Activated effector memory CD4-positive, alpha-beta T cell treated with Interleukin-2 at 50 U/mL for 16 hours (primary cell): ENCODE results near the gene ZNF750.

Source experiments
- DNase-seq: peaks from one replicate; pipeline ENCODE4 v3.0.0-alpha.2; 2020

The ZNF750 gene

DNA sequence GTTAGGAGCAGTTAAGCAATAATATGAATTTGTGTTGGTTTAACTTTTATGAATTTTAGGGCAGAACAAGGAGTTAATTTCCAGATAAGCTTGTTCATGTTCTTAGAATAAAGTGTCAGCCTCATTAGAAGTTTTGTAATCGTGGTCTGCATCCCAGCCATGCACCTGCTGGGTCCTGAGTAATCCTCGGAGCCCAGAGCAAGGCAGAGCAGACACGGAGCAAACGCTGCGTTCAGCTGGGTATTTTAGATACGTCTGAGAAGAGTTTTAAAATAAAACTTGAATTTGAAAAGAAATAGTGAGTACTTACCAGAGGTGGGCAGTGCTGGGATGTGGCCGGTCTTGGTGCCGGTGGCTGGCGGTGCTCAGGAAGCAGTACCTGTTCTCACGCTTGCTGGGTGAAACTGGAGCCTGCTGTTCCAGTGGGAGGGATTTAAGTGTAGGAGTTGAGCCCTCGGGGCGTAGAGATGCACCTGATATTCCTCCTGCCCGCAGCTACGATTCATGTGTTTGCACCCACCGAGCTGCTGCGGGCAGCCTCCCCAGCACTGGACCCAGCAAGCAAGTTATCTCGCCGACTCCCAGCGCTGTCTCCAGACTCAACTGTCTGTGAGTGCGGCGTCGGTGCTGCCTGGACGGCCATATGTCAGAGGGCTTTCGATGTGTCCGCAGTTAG lies at the start of gene ZNF750:
Gene ZNF750, minus strand, starts transcription at position 406 of the 676 bp plus-strand sequence. CDS start 7,568 bp downstream, outside the sequence.
- no peak for DNase-seq

DNA sequence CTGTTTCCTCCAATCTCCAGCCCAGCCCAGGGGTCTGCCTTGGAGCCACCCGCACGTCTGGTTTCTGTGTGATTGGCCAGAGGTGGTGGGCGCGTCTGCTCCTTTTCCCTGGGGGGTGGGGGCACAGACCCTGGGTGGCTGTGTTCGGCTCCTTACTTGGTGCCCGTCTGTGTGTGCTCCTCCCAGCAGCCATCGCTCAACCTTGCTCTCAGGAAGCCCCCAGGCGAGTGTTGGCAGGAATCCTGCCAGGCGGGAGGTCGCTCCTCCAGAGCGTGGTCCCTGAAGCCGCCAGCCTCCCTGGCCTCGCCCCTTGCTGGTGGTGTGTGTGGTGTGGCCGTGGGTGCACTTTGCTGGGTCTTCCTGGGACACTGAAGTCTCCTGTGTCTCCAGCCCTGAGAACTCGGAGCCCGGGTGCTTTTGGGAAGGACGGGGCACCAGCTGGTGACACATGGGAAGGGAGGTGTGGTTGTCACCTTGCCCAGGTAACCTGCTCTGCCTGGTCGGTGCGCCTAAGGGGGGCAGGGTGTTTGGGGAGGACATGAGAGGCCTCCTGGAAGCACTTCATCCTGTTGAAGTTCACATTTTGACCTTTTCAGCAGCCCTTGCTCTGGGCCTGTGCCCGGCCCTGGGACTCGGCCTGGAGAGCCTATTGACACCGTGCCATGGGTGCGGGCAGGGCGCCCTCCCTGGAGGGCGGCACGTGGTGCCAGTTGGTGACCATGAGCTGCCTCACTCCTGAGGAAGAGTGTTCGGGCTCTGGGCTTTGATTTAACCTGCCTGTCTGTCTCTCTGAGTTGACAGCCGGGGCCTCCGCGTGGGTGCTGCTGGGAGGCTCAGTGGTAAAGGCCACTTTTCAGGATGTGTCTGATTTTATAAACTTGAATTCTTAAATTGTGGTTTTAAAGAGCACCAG lies 49.0 kb upstream of the ZNF750 start:
- DNase-seq, result no peak

DNA sequence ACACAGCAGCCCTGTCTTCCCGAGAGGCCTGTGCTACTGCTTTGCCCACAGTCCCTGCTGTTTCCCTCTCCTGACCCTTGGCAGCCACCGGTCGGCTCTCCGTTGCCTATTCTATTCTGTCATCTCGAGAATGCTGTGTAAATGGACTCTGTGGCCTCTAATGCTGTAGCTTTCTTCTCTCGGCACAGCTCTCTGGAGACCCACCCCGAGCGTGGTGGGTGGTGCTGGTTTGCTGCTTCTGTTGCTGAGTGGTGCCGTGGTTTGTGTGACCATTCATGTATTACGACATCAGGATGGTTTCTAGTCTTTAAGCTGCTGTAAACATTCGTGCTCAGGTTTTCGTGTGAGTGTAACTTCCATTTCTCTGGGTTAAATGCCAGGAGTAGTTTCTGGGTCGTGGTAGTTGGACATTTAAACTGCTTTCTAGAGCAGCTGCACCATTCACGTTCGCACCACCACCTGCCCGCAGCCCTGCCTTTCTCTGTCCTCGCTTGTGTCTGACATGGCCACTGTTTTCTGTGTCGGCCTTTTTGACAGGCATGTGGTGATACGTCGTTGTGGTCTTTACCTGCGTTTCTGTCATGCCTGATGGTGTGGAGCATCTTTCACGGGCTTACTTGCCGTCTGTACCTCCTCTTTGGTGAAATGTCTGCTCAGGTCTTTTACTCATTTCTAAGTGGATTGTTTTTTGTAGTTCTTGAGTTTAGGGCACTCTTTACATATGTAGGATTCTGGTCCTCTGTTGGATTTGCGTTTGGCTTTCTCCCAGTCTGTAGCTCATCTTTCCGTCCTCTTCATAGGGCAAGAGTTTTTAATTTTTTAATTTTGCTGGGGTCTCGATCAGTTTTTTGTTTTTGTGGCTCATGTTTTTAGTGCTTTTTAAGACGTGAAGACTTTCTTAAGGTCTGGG lies 47.7 kb upstream of the ZNF750 start:
- DNase-seq, result no peak

DNA sequence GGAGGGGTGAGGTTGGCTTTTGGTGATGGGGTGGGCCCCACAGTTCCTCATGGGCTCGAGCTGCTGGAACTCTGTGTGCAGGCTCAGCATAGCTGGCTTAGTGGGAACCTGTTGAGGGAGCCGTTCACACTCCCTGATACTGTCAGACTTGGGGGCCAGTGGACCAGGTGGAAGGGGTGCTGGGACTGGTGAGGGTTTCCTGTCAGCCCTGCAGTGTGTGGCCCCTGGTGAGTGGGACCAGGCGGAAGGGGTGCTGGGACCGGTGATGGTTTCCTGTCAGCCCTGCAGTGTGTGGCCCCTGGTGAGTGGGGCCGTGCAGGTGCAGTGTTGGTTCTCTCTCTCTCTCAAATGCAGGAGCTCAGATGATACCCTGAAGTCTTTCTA lies 45.1 kb upstream of the ZNF750 start:
- peak; percentile 29 for DNase-seq

DNA sequence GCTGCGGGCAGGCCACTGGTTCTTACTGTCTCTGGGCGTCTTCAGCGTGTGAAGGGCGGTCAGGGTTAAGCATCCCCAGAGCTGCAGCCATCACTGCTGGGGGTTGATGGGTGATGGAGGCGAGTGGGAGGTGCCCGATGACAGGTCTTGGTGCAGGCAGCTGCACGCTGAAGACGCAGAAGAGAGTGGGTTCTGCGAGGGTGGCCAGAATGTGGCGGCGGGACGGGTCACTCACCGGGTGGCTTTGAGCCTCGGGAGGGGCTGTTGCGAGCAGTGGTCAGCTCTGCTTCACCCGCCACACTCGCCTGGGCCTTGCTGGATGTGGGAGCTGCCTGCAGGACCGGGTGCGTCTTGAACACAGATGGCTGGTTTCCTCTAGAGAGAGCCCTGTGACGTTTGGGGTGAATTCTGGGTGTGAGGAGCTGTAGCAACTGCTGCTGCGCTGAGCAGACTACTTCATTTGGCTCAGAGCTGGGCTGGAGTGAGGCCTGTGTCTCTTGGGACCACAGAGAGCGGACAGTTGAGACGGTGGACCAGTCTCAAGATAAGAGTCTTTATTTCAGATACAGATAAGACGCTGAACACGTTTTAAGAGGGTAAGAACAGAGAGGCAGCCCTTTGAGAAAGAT lies 44.6 kb upstream of the ZNF750 start:
- DNase-seq, result no peak

DNA sequence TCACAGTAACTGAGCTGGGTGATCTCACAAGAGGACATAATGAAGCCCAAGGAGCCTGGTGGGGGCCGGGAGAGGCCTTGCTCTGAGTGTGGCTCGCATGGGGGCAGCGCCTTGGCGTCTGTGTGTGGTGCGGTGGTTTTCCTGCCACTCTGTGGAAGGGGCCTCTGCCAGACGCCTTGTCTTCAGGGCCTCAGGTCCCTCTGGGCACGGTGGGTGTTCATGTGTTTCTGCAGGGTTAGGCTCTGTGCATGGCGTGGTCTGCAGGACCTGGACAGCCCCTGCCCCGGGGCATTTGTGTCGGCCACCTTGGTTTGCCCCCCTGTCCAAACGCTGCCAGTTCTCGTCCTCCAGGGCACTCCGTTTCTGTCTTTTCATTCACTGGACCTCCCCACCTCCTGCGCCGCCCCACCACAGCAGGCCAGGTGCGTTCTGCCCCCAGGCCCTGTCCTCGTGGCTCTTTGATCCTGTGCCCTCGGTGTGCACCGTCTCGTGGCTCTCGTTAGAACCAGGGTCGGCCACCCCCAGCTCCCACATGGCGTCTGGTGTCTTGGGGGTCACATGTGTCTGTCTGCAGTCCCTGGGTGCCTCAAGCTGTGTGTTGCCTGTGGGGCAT lies 43.7 kb upstream of the ZNF750 start:
- DNase-seq, result no peak

DNA sequence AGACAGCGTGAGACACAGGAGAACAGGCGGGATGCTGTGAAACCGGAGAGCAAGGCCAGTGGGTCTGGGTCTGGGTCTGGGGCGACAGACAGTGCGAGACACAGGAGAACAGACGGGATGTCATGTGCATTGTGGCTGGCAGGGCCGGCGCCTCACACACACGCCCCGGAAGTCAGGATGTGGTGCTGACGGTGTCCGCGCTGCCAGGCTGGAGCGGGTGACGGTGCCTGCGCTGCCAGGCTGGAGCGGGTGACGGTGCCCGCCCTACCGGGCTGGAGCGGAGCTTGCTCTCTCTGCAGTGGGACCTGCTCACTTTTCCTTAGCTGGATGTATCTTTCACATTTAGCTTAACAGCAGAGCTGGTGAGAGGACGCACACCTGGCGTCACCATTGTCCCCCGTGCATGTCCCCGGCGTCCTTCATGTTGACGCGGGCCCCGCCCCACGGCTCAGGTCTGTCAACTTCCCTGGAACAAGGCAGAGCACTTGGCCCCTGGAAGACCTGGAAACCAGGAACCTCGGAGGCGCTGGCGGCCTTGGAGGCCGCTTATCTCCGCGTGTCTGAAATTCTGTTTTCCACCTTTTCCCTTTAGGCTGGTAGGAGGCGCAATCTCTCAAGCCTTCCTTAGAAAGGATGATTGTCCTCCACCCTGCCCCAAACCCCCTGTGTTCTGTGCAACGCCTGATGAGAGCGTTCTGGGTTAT lies 43.0 kb upstream of the ZNF750 start:
- DNase-seq, result peak; percentile 77

DNA sequence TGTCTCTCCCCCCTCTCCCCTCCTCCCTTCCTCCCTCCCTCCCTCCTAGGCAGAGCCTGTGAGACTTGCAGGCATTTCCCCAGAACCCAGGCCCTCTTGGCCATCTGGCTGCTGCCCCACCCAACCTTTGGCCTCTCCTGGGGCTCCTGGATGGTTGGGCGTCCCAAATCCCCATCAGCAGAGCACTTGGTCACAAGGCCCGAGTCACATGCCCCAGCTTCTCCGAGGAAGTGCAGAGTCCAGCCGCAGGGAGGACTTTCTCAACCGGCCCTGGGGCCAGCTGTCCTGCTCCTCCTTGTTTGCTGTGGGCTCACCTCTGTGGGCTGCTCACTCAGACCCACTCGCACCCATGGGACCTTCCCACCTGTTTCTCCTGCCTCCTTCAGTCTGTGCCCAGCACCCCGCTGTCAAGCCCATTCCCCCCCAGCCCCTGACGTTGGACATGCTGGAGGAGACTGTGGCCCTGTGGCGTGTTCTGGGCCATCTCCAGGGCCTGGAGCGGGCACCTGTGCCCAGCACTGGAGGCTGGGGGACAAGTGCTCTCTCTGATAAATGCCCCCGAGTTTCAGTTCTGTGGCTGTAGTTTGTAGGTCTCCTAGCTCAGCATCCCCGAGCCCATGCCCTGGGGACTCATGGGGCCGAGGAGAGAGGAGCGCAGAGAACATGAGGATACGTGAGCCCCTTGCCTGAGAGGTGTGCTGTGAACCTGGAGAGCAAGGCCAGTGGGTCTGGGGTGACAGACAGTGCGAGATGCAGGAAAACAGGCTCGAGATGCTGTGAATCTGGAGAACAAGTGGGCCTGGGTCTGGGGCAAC lies 42.3 kb upstream of the ZNF750 start:
- DNase-seq, result no peak

DNA sequence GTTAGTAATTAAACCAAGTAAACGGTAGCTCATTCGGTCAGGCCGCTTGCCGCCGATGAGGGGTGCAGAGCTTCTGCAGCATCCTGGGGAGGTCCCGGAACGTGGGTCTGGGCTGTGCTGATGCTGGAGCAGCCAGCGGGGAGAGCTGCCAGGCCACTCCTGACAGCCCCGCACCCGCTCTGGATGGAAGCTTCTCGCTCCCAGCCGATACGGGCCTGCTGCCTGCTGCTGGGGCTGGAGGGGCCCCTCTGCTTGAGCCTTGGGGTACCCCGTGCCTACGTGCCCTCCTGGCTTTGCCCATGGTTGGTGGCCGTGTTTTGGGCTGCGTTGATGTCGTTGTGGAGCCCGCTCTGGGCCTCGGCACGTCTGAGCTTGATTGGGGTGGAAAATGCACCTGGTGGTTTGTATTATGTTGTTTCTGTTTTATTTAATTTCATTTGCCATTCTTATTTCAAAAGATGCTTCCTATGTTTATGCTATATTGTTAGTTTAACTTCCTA lies 41.6 kb upstream of the ZNF750 start:
- no peak for DNase-seq

DNA sequence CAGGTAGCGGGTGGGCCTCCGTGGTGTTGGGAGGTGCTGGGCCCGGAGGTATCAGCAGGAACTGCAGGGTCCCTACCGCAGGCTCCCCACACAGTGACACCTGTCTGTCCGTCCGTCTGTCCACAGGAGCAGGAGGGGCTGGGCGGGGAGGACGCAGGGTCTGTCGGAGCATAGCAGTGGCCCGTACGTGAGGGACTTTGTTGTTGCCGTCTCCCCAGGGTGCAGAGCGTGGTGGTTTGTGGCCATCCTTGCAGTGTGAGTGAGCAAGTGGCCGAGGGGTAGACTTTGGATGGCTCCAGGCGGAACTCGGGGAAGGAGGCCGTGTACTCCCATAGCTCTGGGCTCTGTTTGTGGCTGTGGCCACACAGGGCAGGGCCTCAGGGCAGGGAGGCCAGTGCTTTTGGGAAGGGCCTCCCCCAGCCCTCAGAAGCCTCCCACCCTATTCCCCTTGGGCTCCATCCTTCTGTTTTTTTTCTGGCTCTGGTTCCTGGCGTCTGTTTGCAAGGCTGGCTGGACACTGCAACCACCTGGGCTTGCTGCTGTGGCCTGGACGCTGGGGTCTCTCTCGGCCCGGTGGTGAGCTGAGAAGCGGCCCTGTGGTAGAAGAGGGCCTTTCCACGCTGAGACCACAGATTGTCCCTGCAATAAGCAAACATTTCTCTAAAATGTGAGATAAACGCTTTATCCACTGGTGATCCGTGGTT lies 41.0 kb upstream of the ZNF750 start:
- DNase-seq, result no peak

DNA sequence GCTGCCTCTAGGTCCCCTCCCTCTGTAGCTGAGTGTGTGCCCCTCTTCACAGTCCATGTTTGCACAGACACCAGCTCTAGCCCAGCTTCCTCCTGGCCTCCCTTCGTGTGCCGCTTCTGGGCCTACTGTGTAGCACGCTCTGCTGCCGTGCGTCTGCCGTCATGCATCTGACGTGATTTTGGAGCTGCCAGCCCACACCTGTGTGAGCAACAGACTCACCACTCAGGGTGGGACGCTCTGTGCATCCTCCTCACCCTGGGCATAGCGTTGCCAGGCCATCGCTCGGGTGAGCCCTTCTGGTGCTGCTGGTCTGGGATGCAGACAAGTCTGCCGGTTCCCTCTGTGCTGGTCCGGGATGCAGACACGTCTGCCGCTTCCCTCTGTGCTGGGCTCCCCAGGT lies 39.4 kb upstream of the ZNF750 start:
- DNase-seq, result no peak

DNA sequence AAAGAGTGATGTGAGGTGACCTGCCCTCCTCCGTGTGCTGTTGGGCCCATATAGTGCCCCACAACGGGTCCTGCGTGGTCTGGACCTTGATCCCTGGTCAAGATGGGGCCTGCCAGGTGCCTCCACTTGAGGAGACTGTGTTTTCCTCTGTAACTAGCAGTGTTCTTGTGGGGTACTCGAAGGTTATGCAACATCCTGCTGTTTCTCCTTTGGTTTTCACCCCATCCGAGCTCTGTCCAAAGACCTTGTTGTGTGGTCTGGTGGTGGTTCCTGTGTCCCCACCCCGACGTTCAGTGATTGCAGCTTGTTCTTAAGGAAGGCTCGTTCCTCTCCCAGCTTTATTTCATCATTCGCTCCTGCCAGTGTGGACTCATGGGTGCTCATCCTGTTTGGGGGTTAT lies 38.7 kb upstream of the ZNF750 start:
- no peak for DNase-seq

DNA sequence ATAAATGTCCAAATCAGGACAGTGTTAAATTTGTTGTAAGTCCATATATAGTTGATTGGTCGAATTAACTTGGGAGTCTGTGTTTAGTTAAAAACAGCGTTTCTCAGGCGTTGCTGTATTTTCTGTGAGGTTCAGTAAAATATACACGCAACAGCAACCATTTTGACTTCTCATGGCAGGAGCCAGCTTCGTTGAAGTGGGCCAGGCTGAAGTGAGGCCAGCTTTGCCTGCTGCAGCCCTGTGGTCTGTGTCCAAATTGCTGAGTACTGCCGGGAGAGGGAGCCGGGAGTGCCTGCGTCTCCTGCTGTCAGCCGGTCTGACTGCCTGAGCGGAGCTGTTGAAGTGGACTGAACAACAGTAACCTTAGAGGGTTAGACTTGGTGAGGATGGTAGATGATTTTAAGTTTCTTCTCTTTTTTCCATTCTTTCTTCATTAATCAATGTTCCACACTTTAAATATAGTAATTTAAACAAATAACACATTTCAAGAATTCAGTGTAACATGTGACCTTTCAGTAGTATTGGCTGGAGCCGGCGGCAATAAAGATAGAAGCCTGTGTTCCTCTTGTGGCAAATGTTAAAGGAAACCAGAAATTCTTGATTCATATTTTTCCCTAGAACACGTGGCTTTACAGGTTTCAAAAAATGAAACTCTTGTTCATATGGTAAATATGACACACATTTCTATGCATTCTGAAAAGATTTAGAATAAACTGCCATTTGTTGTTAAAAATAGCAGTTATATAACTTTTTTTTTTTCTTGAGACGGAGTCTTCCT lies 37.0 kb upstream of the ZNF750 start:
- no peak for DNase-seq

DNA sequence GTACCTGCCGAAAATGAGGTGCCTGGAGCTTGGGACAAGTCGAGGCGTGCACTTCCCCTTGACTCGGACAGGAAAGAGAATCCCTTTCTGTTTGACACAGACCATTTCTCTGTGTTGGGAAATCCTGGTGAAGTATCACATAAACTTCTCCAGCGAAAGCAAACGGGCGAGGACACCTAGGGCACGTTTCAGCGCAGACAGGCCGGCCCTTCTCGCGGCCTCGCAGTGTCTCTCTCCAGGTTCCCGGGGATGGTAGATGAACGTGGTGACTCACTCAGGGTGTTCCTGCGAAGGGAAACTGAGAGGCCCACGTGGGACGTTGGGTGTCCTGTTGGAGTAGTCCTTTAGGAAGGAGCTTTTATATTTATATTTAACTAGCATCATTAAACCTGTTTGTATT lies 36.3 kb upstream of the ZNF750 start:
- DNase-seq, result no peak

DNA sequence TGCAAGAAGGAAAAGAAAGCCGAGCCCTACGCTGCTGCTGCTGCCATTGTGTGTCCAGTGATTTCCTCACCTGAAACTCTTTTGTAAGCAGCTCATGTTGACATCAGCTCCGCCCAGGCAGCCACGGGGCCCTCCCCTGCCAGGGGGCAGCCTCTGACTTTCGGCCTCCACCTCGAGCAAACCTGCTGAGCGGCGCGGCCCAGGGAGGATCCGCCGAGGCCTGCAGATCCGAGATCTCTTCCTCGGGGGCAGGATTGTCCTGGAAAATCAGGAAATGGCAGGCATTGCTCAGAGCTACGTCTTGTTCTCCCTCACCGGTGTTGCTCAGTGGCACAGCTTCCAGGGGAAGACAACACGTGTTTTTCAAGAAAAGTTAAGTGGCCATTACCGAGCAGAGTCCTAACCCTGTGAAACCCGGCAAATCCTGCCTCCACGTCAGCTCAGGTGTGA lies 35.6 kb upstream of the ZNF750 start:
- DNase-seq, result no peak

DNA sequence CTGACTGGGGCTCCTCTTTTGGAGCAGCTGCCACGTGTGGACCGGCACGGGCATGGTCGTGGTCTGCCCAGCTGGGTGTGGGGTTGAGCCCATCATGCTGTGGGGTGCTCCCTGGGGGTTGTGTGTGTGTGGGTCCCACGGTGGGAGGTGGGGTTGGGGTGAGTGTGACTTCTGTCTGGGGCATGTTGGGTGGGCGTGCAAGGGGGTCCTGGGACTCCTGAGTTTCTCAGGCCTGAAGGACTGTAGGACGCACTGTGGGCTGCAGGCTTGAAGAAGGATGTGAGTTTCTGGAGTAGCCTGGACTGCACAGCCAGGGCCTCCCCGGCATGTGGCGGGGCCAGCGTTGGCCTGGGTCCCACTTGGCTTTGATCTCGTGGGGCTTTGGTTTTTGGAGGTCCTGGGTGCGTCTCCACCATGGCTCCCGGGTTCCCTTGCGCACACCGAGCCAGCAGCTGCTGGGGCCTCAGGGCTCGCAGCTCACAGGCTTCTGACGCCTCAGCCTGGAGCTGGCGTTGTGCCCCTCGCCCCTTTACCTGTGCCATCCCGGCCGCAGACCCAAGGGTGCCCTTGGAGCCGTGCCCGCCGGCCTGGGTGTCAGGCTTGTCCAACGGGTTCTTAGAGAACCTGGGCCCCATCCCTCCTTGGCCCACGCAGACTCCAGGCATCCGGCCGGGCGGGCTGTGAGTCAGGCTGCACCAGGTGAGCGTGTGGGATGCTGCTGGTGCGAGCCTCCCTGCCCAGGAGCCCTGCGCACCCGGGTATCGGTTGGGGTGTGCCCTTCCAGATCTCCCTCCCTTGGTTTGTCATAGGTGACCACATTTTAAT lies 34.4 kb upstream of the ZNF750 start:
- DNase-seq, result no peak

DNA sequence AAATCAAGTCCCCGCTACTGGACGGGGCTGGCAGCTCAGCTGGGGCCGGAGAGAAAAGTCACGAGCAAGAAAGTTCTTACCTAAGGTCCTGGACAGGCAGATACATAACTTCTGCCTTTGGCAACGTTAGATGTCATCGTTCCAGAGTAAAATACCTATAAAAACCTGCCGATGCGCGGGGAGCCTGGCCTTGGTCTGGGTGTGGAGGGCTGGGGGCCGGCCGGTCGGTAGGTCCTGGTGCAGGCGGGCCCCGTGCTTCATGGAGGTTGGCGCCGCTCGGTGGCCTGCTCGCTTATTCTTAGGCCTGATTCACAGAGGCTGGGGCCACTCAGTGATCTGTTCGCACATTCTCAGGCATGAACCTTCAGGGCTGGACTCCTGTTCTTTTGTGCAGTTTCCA lies 33.7 kb upstream of the ZNF750 start:
- DNase-seq, result no peak
